ENCODE results near the gene IFI27. TPM values are rescaled to one million over a fixed set of nuclear protein-coding genes. Genes with fewer than 3 reads are reported as not detected.

IFI27 gene
- total and polyA plus RNA-seq, 4 donors = 94.1 to 883 (median 378) TPM

- H3K4me1 ChIP-seq (ENCODE audit: control insufficient read depth in 5 of 5, insufficient read depth in 5 of 5, low read length in 5 of 5) = peaks cover 6 to 40% (median 25%) of the 10 kb centered on the region in 5 donors
- H3K36me3 ChIP-seq (ENCODE audit: control insufficient read depth in 4 of 4, insufficient read depth in 4 of 4, low read length in 4 of 4) = peaks cover 6 to 20% (median 16%) of the 10 kb centered on the region in 4 donors
- no peaks in the 10 kb centered on the region for H3K27me3 ChIP-seq (ENCODE audit: control insufficient read depth in 3 of 3, insufficient read depth in 3 of 3, low read length in 2 of 3)
- no peak overlapping the region for H3K4me3 ChIP-seq
- WGBS, 2 donors = 86 to 93% methylated on average over 5 of the region's 5 CpGs
- ATAC-seq (ENCODE audit: insufficient read depth, low FRiP score) = no peak
- TF ChIP-seq CTCF (IDR thresholded peaks at IDR 0.05; ENCODE audit: control extremely low read depth, extremely low read depth) = no peak
- no peak for DNase-seq
- H3K9ac ChIP-seq (ENCODE audit: insufficient read depth in 1 of 2, low read length in 2 of 2) = peak overlapping the region in 1 of 2 donors; percentile 3
- H3K27ac ChIP-seq (ENCODE audit: low read depth in 1 of 2, low read length in 1 of 2) = no peak overlapping the region
- peaks cover 0 to 8% (median 1%) of the 10 kb centered on the region in 4 donors for H3K9me3 ChIP-seq (ENCODE audit: control insufficient read depth in 4 of 4, insufficient read depth in 3 of 4, low read length in 3 of 4)
Observed at GRCh38 chr14:94077823-94078222, 32.7 kb upstream of the IFI27 start.

- H3K27me3 ChIP-seq (ENCODE audit: control insufficient read depth in 3 of 3, insufficient read depth in 3 of 3, low read length in 2 of 3) = no peaks in the 10 kb centered on the region
- WGBS, 2 donors = 4 to 5% methylated on average over 15 of the region's 15 CpGs
- DNase-seq = peak in 2 of 3 donors; percentile 58 to 68
- ATAC-seq (ENCODE audit: insufficient read depth, low FRiP score) = no peak
- H3K4me3 ChIP-seq = peak overlapping the region; percentile 93
- H3K36me3 ChIP-seq (ENCODE audit: control insufficient read depth in 4 of 4, insufficient read depth in 4 of 4, low read length in 4 of 4) = peaks cover 6 to 20% (median 16%) of the 10 kb centered on the region in 4 donors
- TF ChIP-seq CTCF (IDR thresholded peaks at IDR 0.05; ENCODE audit: control extremely low read depth, extremely low read depth) = no peak
- peak overlapping the region; percentile 89 to 93 for H3K9ac ChIP-seq (ENCODE audit: insufficient read depth in 1 of 2, low read length in 2 of 2)
- peaks cover 0 to 2% (median under 1%) of the 10 kb centered on the region in 4 donors for H3K9me3 ChIP-seq (ENCODE audit: control insufficient read depth in 4 of 4, insufficient read depth in 3 of 4, low read length in 3 of 4)
- H3K4me1 ChIP-seq (ENCODE audit: control insufficient read depth in 5 of 5, insufficient read depth in 5 of 5, low read length in 5 of 5) = peaks cover 6 to 40% (median 25%) of the 10 kb centered on the region in 5 donors
- H3K27ac ChIP-seq (ENCODE audit: low read depth in 1 of 2, low read length in 1 of 2) = peak overlapping the region; percentile 85 to 97
Observed at GRCh38 chr14:94079891-94080620, 30.5 kb upstream of the IFI27 start.

DNA sequence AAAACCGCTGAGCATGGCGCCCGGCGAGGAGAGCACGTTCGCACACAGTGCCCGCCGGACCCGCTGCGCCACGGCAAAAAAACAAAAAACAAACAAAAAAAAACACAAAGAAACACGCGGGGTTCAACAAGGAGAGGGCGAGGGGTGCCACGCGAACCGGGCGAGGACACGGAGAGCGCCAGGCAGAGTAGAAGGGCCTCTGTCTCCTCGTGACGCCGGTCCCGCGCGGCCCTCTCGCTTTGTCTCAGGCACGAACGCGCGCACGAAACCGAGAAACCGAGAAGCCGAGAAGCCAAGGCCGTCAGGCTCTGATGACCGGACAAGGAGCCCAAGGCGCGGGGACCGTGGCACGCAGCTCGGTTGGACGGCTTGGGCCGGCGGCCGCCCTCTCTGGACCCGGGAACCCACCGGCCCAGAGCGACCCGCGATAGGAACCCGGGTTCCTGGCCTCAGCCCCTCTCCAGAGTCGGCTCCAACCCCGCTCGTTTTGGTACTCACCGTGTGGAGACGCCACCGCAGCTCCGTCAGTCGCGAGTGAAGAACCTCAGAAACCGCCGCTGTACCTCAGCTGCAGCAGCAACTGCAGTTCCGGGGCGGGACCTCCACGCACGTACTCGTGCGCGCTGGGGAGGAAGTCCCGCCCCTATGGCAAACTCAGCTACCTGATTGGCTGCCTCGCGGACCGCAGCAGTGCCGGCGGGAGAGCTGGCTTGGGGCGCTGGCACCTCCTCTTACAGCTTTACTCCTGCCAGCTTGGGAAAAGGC is 29.7 kb upstream of the IFI27 start, which contains the start of the genes DDX24 and IFI27L1:
DDX24 (minus strand) TSS at position 582 of the 765 bp plus-strand sequence. CDS start 1,460 bp downstream, outside the sequence.
IFI27L1 (plus strand) TSS at position 690 of the 765 bp plus-strand sequence. CDS start 15,628 bp downstream, outside the sequence.
- Histone ChIP-seq H3K9ac (ENCODE audit: insufficient read depth in 1 of 2, low read length in 2 of 2) (peak within 1 kb of the TSS; percentile 89 to 93), H3K4me1 (ENCODE audit: control insufficient read depth in 5 of 5, insufficient read depth in 5 of 5, low read length in 5 of 5) (peaks cover 6 to 40% (median 25%) of the 10 kb centered on the region in 5 donors), H3K27ac (ENCODE audit: low read depth in 1 of 2, low read length in 1 of 2) (peak within 1 kb of the TSS; percentile 85 to 97), H3K27me3 (ENCODE audit: control insufficient read depth in 3 of 3, insufficient read depth in 3 of 3, low read length in 2 of 3) (no peaks in the 10 kb centered on the region), H3K4me3 (peak within 1 kb of the TSS; percentile 93), H3K9me3 (ENCODE audit: control insufficient read depth in 4 of 4, insufficient read depth in 3 of 4, low read length in 3 of 4) (peaks cover 0 to 2% (median 0%) of the 10 kb centered on the region in 4 donors), H3K36me3 (ENCODE audit: control insufficient read depth in 4 of 4, insufficient read depth in 4 of 4, low read length in 4 of 4) (peaks cover 6 to 20% (median 16%) of the 10 kb centered on the region in 4 donors)
- peak; percentile 96 to 98 (median 97) for DNase-seq
- peak; percentile 98 for ATAC-seq (ENCODE audit: insufficient read depth, low FRiP score)
- WGBS, 2 donors = 0% methylated on average over 77 of the region's 77 CpGs
- TF ChIP-seq CTCF (IDR thresholded peaks at IDR 0.05; ENCODE audit: control extremely low read depth, extremely low read depth) = no peak
